Ovary (tissue), 9 donors: ENCODE measurements around the gene FAM53B. TPM values are rescaled to one million over a fixed set of nuclear protein-coding genes. Genes with fewer than 3 reads are reported as not detected.
A peak's percentile ranks its signal among the peaks of the same experiment; 100 is the strongest.

Source experiments
- DNase-seq, 5 donors: peaks; one replicate each; pipeline ENCODE4 v3.0.0-alpha.2; 2019 to 2020
- H3K27ac ChIP-seq, 2 donors: fragments of 200-600 bp; one replicate each; pipeline versions ENCODE4 v1.5.1 to v1.8.0; 2019 to 2022
- H3K27me3 ChIP-seq: fragments of 200-600 bp; one replicate; pipeline ENCODE4 v1.8.0; 2022
- H3K36me3 ChIP-seq: fragments of 200-600 bp; sonication (generic); one replicate; pipeline ENCODE4 v1.5.1; 2019
- H3K4me1 ChIP-seq: one replicate; pipeline ENCODE4 v1.8.1; 2013; ENCODE audit warnings: mild to moderate bottlenecking, moderate library complexity; ENCODE audit not compliant: insufficient read depth
- H3K4me3 ChIP-seq: fragments of 200-600 bp; sonication (generic); one replicate; pipeline ENCODE4 v1.5.1; 2017
- H3K9me3 ChIP-seq, 2 donors: fragments of 200-600 bp in 1 of 2; sonication (generic) in 1 of 2; one replicate each; pipeline versions ENCODE4 v1.5.1 to v1.8.1; 2013 to 2019; ENCODE audit warnings: mild to moderate bottlenecking in 1 of 2, moderate library complexity in 1 of 2
- CTCF ChIP-seq, 3 donors: fragments of 450-650 bp in 2 of 3; fragments of 200-600 bp in 1 of 3; IDR thresholded peaks; one replicate each; pipeline versions ENCODE4 v1.5.1 to v1.8.0; 2016 to 2022; ENCODE audit warnings: antibody characterized with exemption in 3 of 3, mild to moderate bottlenecking in 1 of 3
- EP300 ChIP-seq: sonication (generic); formaldehyde crosslinking; IDR thresholded peaks from one replicate; pipeline ENCODE4 v1.6.1; 2017; ENCODE audit warnings: antibody characterized with exemption
- POLR2A ChIP-seq: fragments of 450-650 bp; IDR thresholded peaks from one replicate; pipeline ENCODE4 v1.6.1; 2017; ENCODE audit warnings: antibody characterized with exemption, mild to moderate bottlenecking, moderate library complexity
- WGBS, 3 donors: extraction: QIAGEN DNeasy Blood & Tissue Kit in 1 of 3; methylation state at CpG; one replicate each; pipeline versions ENCODE4 v1.1.5 to v1.1.7; 2013 to 2017; 5-methylcytosine and 5-hydroxymethylcytosine counted together
- intact Hi-C, 4 donors: fragments of 100-400 bp; cut with DNase I; formaldehyde crosslinking; loops; one replicate each; pipeline versions ENCODE4 v1.11.0 to v1.15.1; 2022 to 2023
- polyA plus RNA-seq, 2 donors: library from polyadenylated mRNA; stranded (reverse); fragments of 200-250 nt in 1 of 2; fragments of 350-450 nt in 1 of 2; fragmentation: Illumina TruSeq in 1 of 2; extraction: RNeasy Lipid Tissue Mini Kit (QIAGEN cat#74804) in 1 of 2; gene quantifications; one replicate each; pipeline ENCODE4 v1.2.3, GENCODE V29; 2013 to 2014
- total RNA-seq, 7 donors: library from RNA; depleted of rRNA in 2 of 7; stranded (reverse); fragments of >200 nt in 2 of 7; fragmentation: NEBNext Ultra II Directional in 3 of 7; extraction: Animal tissue kit (Norgen Biotek cat#: 25700) in 3 of 7; gene quantifications; one replicate each; pipeline versions ENCODE4 v1.1.0 to v1.2.4, GENCODE V29; 2016 to 2023
- donor health status: DM: no; HTN: no; CAD: no; lungs with moderate emphysema.
- donor health status: DM: no; HTN: no; CAD: no.
- donor health status: Bipolar disorder and iron deficiency.
- donor health status: DM: yes; HTN: yes; CAD: no.
- donor health status: DM: no; HTN: no; CAD: no.
- donor health status: DM: yes; HTN: yes; CAD: no.

The FAM53B gene
- total and polyA plus RNA-seq, 9 donors = 9.7 to 77.6 (median 45.5) TPM

- no peak overlapping the region for H3K4me3 ChIP-seq
- WGBS, 3 donors = 82 to 96% (median 90%) methylated on average over 6 of the region's 6 CpGs
- H3K27ac ChIP-seq = no peak overlapping the region
- H3K36me3 ChIP-seq = no peaks in the 10 kb centered on the region
- peak in 1 of 5 donors; percentile 21 for DNase-seq
- no peak for TF ChIP-seq EP300
- TF ChIP-seq CTCF (IDR thresholded peaks at IDR 0.05) = no peak
- no peak for TF ChIP-seq POLR2A
- no peaks in the 10 kb centered on the region for H3K9me3 ChIP-seq
- intact Hi-C loops = no loop called here
- no peaks in the 10 kb centered on the region for H3K4me1 ChIP-seq
- H3K27me3 ChIP-seq = no peaks in the 10 kb centered on the region
These were observed 146.0 kb downstream of the FAM53B start for GRCh38 chr10:124598196-124598595.

GRCh38 chr10:124597846-124598165 is 146.4 kb downstream of the FAM53B start:
- H3K36me3 ChIP-seq = no peaks in the 10 kb centered on the region
- no peak overlapping the region for H3K4me3 ChIP-seq
- peak in 1 of 5 donors; percentile 20 for DNase-seq
- H3K27ac ChIP-seq = no peak overlapping the region
- H3K4me1 ChIP-seq = no peaks in the 10 kb centered on the region
- no peak for TF ChIP-seq CTCF (IDR thresholded peaks at IDR 0.05)
- TF ChIP-seq EP300 = no peak
- no peak for TF ChIP-seq POLR2A
- no peaks in the 10 kb centered on the region for H3K27me3 ChIP-seq
- WGBS, 3 donors = 84 to 90% (median 85%) methylated on average over 10 of the region's 10 CpGs
- no peaks in the 10 kb centered on the region for H3K9me3 ChIP-seq
- intact Hi-C loops = no loop called here

- no peak overlapping the region for H3K4me3 ChIP-seq
- no peaks in the 10 kb centered on the region for H3K9me3 ChIP-seq
- no peaks in the 10 kb centered on the region for H3K27me3 ChIP-seq
- WGBS, 3 donors = 76 to 82% (median 80%) methylated on average over 21 of the region's 21 CpGs
- H3K36me3 ChIP-seq = no peaks in the 10 kb centered on the region
- no peaks in the 10 kb centered on the region for H3K4me1 ChIP-seq
- no peak overlapping the region for H3K27ac ChIP-seq
- TF ChIP-seq EP300 (no peak), CTCF (IDR thresholded peaks at IDR 0.05) (no peak), POLR2A (no peak)
- intact Hi-C loops = no loop called here
- peak in 1 of 5 donors; percentile 11 for DNase-seq
These were observed 147.0 kb downstream of the FAM53B start for GRCh38 chr10:124596962-124597845.

- Histone ChIP-seq H3K4me3 (no peak overlapping the region), H3K9me3 (no peaks in the 10 kb centered on the region), H3K36me3 (no peaks in the 10 kb centered on the region), H3K4me1 (no peaks in the 10 kb centered on the region), H3K27ac (no peak overlapping the region), H3K27me3 (no peaks in the 10 kb centered on the region)
- WGBS, 3 donors = 88 to 92% (median 90%) methylated on average over 18 of the region's 18 CpGs
- intact Hi-C loops = no loop called here
- TF ChIP-seq CTCF (IDR thresholded peaks at IDR 0.05) (no peak), POLR2A (no peak), EP300 (no peak)
- peak in 1 of 5 donors; percentile 14 for DNase-seq
These were observed 147.9 kb downstream of the FAM53B start for GRCh38 chr10:124596116-124596785.
